ENCODE measurements around the gene TMEM132E. TPM values are rescaled to one million over a fixed set of nuclear protein-coding genes. Genes with fewer than 3 reads are reported as not detected.
A peak's percentile ranks its signal among the peaks of the same experiment; 100 is the strongest.

The TMEM132E gene
- total and polyA plus RNA-seq, 2 of the 4 experiments (the other 2 are of a cell fraction) = not detected

DNA sequence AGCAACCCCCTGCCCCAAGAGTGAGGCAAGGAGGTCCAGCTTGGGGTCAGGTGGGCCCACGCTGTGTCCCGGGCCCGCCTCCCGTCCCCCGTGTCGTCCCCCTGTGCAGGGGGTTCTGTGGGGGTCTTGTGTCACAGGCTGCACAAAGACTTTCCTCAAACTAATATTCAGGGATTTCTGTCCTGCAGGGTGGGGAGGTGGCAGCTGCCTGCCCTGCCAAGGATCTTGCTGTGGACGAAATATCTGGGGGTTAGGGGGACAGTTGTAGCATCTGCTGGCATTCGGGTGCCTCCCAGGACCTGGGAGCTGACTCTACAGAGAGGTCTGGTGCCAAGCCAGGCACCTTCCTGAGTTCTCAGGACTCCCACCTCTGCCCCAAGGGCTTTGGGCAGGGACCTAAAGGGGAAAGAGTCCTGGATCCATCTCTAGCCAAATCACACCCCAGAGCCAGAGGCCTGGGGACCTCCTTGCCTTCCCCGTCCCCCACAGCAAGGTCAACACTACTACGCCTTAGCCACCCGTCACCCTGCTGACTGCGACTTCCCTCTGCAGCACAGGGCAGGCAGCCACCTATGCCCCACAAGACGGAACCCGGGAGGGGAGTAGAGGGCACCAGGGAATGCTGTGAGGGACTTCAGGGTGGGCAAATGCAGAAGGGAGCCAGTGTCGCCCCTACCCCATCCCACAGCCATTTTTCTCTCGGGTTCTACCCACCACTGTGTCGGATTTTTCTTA is 59.3 kb downstream of the TMEM132E start:
- no peak overlapping the region for H2BK20ac ChIP-seq (ENCODE audit: low read depth, low read length)
- H4K20me1 ChIP-seq (ENCODE audit: insufficient read depth, low read length) = no peaks in the 10 kb centered on the region
- TF ChIP-seq RCOR1 (IDR thresholded peaks at IDR 0.05; ENCODE audit: insufficient replicate concordance, low read length) (no peak), CEBPB (IDR thresholded peaks at IDR 0.05; ENCODE audit: low read depth, low read length) (no peak), MAZ (IDR thresholded peaks at IDR 0.05; ENCODE audit: borderline replicate concordance, low read depth, low read length) (no peak), CHD1 (IDR thresholded peaks at IDR 0.05; ENCODE audit: low read depth, low read length) (no peak), MXI1 (IDR thresholded peaks at IDR 0.05; ENCODE audit: borderline replicate concordance, low read depth, low read length) (no peak), BHLHE40 (IDR thresholded peaks at IDR 0.05; ENCODE audit: low read depth, low read length) (no peak), USF2 (IDR thresholded peaks at IDR 0.05; ENCODE audit: low read depth, low read length) (no peak), ELK1 (IDR thresholded peaks at IDR 0.05; ENCODE audit: borderline replicate concordance, low read depth, low read length) (no peak), RFX5 (IDR thresholded peaks at IDR 0.05; ENCODE audit: low read depth, low read length) (no peak), RAD21 (IDR thresholded peaks at IDR 0.05; ENCODE audit: low read length) (no peak)
- BruUV-seq (replicated peaks) = no TSS peak
- H3K14ac ChIP-seq (replicated peaks; ENCODE audit: low read depth, low read length) = no peak overlapping the region
- CTCF ChIA-PET = no interaction called here
- H3K4me2 ChIP-seq (ENCODE audit: low read depth, low read length) = no peak overlapping the region
- H4K91ac ChIP-seq (ENCODE audit: insufficient read depth, low read depth, low read length) = no peak overlapping the region
- no peaks in the 10 kb centered on the region for H3K9me3 ChIP-seq (ENCODE audit: control insufficient read depth, insufficient read depth, low read length)
- H3K23ac ChIP-seq (ENCODE audit: low read depth, low read length) = no peak overlapping the region
- DNase-seq (no peak), ATAC-seq (ENCODE audit: low read depth) (no peak)
- intact Hi-C loops (cut with micrococcal nuclease) = loop anchor here (1.0 kb wide), 2 partner anchors 95 to 218 kb away; no protein-coding TSS in a partner anchor
- H3K4me1 ChIP-seq (ENCODE audit: control insufficient read depth, insufficient read depth, low read length) = no peaks in the 10 kb centered on the region
- no peak overlapping the region for H3K27ac ChIP-seq (ENCODE audit: insufficient read depth, low read length)
- no peak overlapping the region for H2BK120ac ChIP-seq (ENCODE audit: low read depth, low read length)
- WGBS, 2 experiments (ENCODE audit: extremely low coverage in 2 of 2, insufficient read length in 1 of 2) = no CpG with 5 or more reads among the region's 17 CpGs
- H3K36me3 ChIP-seq (ENCODE audit: control insufficient read depth, insufficient read depth, low read length) = no peaks in the 10 kb centered on the region
- in situ Hi-C loops (cut with MboI; ENCODE audit: low sequenced_read_pairs) = loop anchor here (25.0 kb wide), 1 partner anchor 474 kb away; the partner anchor contains the start of genes FNDC8 and RAD51D
- H2AK9ac ChIP-seq (replicated peaks; ENCODE audit: low read depth, low read length, poor library complexity) = no peak overlapping the region
- H3K27me3 ChIP-seq (ENCODE audit: control insufficient read depth, insufficient read depth, low read length) = peaks cover 11% of the 10 kb centered on the region; the same call in 1 of the 2 replicates
- H3K9me1 ChIP-seq (ENCODE audit: insufficient read depth, low read length) = no peaks in the 10 kb centered on the region
- no peak overlapping the region for H4K5ac ChIP-seq (ENCODE audit: low read depth, low read length)
- H2BK5ac ChIP-seq (ENCODE audit: low read depth, low read length, poor library complexity, severe bottlenecking) = no peak overlapping the region
- H2AFZ ChIP-seq (replicated peaks; ENCODE audit: low read length, poor library complexity) = peak overlapping the region; percentile 89
- no peak overlapping the region for H2BK15ac ChIP-seq (ENCODE audit: low read depth, low read length)
- dilution Hi-C loops (cut with HindIII; ENCODE audit: low sequenced_read_pairs, unreplicated experiment) = no loop called here
- no peak overlapping the region for H4K8ac ChIP-seq (ENCODE audit: low read depth in 2 of 2, low read length in 2 of 2)
- no peak overlapping the region for H3K56ac ChIP-seq (ENCODE audit: extremely low read depth, insufficient read depth, low read length)
- POLR2A ChIA-PET (ENCODE audit: unreplicated experiment) = no interaction called here
- H2AK5ac ChIP-seq (ENCODE audit: low read depth, low read length) = no peak overlapping the region
- H3K18ac ChIP-seq (ENCODE audit: low read depth, low read length) = no peak overlapping the region
- H3K79me1 ChIP-seq (ENCODE audit: low read depth in 1 of 2, low read length in 2 of 2) = no peaks in the 10 kb centered on the region
- no peak overlapping the region for H3K4ac ChIP-seq (ENCODE audit: low read depth, low read length)
- no peak overlapping the region for H3K9ac ChIP-seq (ENCODE audit: low read depth, low read length)
- no peak overlapping the region for H3K4me3 ChIP-seq (ENCODE audit: insufficient read depth, low read depth, low read length)

All from IMR-90 (cell line).